Activated CD8-positive, alpha-beta memory T cell treated with anti-CD3 and anti-CD28 coated beads, Interleukin-2, amount 50 U/mL, for 48 hours (primary cell): ENCODE data around the gene SLX9.

Experiments
- DNase-seq: peaks from one replicate; pipeline ENCODE4 v3.0.0-alpha.2; 2020

The SLX9 gene

DNA sequence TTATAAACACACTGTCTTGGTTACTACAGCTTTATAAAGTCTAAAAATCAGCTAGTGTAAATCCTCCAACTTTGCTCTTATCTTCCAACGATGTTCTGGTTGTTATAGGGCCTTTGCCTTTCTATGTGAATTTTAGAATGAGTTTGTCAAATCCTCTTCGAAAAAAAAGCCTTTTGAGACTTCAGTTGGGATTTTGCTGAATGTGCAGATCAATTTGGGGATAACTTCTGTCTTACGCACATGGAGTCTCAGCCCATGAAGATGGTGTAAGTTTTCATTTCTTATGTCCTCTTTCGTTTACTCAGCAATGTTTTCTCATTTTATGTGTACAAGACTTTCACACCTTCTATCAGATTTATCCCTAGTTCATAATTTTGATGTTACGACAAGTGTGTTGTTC lies 69.8 kb downstream of the SLX9 start:
- no peak for DNase-seq

DNA sequence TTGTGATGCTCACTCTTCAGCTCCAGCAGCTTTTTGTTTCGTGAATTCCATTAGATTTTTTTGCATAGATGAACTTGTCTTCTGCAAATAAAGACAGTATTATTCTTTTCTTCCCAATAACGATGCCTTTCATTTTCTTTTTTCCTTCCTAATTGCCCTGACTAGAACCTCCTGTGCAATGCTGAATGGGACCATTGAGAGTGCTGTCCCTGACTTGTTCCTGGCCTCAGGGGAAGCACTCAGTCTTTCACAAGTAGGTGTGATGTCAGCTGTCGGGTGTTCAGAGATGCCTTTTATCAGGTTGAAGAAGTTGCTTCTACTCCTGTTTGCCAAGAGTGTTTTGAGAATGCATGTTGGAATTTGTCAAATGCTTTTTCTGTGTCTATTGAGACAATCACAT lies 70.3 kb downstream of the SLX9 start:
- no peak for DNase-seq

DNA sequence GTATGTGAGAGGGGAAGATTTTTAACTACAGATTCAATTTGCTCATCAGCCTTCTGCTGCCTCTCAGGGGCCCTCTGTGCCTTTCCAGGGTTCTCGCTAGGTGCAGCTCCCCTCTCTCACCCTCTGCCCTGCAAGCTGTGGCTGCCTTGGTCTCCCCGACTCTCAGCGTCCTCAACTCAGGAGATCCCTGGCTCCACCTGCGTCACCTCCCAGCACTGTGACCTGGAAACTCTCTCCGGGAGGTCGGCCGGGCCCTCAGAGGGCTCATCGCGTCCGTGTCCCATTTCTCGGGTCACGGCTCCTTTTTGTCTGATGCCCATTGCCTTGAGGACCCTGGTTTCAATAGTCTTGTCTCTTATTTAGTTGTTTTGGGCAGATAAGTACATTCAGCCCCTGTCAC lies 71.0 kb downstream of the SLX9 start:
- no peak for DNase-seq

DNA sequence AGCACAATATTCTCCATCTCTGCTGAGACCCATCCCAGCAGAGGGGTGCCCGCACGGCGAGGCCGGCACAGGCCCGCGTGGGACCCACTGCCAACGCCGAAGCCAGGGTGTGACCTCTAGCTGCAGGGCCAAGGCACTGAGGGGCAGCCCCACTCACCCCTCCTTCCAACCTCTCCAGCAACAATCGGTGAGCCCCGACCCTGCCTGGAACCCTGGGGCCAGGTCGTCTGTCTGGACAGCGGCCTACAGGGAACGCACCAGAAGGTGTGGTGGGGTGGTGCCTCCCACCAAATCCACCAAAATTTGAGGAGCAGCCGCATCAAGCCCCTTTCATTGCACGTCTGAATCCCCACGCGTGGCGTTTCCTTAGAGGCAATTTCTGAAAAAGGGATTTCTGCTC lies 71.6 kb downstream of the SLX9 start:
- no peak for DNase-seq

DNA sequence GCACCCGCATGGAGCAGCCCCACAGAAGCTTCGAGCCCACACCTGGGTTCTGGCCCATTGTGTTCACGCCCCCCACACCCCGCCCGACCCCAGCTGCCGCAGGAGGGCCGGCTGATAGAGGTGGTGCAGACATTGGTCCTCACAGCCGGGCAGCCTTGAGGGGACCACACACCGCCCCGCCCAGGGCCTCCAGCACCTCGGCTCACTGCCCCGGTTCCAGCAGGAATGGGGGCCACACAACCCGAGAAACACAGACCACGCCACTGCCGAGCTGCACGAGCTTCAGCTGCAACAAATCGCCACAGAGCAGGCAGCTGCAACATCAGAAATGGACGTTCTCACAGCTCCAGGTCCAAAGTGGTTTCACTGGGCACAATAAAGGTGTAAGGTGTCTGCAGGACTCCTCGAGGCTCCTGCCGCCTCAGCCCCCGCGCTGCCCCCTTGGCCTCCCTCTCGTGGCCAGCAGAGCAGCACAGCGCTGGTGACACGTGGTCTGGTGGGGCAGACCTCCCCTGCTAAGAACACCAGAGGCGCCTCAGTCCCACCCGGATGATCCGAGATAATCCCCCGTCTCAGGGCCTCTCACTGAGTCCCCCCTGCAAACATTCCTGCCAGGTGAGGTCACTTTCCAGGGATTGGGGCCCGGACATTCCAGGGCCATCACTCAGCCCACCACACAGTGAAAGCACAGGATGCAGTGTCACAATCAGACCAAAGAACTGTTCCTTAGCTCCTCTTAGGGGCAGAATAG lies 72.3 kb downstream of the SLX9 start:
- DNase-seq, result no peak

DNA sequence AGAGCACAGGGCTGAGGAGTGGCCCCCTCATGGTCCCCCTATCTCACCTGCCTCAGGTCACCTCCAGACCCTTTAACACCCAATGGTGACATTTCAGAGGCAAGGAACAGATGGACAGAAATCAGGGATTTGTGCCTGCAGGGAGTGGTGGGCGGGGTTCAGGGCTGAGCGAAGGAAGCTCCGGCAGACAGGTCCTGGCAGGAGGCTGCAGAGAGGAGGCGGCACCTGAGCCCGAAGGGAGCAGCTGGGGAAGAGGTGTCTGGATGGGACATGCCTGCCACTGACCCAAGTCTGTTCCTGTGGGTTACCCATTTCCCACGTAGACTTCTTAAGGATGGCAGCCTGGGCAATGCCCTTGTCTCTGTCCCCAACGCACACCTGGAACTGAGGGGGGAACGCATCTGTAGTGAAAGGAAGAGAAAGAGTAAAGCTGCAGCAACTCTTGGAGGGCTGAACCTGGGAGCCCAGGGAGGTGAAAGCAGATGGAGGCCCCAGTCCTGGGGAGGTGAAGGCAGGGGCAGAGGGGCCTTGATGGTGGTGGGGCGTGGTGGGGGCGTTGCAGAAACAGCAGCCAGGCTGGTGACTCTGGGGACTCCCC lies 72.9 kb downstream of the SLX9 start:
- DNase-seq, result no peak

DNA sequence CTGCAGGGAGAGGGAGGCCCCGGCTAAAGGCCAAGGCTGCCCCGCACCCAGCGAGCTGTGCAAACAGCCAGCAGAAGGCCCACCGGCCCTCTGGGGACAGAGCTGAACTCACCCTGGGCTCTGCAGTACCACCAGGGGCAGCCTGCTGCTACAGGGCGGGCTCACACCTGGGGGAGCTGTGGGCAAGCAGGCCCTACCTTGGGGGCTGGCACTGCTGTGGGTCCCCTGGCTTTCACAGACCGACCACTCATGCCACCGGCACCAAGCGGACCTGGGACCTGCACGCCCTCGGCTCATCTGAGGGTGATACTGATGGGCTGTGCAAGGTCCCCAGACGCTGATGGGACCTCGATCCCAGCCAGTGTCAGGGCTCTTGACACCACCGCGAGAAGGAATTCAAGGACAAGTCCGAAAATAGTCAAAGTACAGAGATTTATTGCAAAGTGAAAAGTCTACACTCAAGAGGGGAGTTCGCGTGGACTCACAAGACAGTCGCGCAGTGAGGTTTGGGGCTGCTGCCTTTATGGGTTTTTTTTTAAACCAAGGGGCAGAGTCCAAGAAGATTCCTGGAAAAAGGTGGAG lies 73.5 kb downstream of the SLX9 start:
- DNase-seq, result no peak

DNA sequence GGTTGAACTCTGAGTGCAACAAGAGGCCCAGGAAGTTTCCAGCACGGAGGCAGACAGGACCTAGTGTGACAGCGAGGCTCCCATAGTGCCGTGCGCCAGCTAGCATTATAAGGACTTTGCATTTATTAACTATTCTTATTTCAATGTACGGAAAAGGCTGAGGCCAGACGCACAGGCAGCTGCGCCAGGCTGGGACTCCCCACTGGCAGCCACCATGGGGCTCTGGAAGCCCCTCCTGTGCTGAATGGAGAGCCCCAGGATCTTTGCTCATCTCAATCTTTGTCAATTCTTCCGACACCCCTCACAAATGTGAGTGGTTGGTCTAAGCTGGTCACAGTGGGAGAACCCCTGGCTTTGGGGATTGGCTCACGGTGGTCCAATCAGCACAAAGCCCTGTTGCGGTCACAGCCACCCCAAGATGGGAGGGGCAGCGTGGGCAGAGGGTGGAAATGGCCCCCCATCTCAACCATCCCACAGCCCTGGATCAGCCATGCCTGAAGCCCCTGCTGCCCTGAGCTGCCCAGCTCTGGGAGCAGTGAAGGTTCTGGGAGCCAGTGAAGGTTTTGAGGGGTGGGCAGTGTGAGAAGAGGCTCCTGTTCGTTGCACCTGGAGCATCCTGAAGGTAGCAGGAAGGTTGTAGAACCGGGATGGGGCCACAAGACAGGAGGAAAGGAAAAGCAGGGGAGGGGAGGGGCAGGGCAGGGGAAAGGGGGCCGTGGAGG lies 75.1 kb downstream of the SLX9 start:
- DNase-seq, result no peak

DNA sequence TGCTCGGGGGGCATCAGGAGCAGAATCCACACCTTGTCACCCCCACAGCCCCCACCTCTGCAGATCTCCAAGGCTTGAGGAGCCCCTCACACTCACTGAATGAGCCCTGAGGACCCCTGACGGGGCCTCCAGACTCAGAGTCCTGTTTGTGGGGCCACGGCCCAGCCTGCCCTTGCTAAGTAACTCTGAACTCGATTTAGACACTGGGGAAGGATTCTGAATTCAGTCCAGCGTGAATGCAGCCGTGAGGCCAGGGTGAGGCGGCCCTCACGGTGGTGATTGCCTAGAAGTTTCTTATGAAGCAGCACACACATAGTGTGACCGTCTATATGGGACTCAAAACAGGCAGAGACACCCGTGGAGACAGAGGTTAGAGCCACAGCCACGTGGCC lies 75.6 kb downstream of the SLX9 start:
- DNase-seq, result no peak

DNA sequence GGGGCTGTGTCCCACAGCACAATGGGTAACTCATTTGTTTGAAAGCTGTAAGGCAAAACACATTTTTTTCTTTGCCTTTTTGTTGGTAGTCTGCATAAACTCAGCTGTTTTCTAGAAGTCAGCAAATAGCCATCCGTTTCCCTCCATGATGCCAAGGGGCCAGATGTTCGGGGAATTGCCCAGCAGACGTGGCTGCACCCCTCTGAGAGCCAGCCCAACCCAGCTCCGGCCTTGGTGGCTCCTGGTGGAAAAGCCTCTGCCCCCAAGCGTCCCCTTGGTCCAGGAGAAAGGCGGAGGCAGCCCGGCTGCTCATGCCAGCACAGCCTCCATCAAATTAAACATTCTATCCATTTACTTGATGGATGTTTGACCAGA lies 76.2 kb downstream of the SLX9 start:
- DNase-seq, result no peak

DNA sequence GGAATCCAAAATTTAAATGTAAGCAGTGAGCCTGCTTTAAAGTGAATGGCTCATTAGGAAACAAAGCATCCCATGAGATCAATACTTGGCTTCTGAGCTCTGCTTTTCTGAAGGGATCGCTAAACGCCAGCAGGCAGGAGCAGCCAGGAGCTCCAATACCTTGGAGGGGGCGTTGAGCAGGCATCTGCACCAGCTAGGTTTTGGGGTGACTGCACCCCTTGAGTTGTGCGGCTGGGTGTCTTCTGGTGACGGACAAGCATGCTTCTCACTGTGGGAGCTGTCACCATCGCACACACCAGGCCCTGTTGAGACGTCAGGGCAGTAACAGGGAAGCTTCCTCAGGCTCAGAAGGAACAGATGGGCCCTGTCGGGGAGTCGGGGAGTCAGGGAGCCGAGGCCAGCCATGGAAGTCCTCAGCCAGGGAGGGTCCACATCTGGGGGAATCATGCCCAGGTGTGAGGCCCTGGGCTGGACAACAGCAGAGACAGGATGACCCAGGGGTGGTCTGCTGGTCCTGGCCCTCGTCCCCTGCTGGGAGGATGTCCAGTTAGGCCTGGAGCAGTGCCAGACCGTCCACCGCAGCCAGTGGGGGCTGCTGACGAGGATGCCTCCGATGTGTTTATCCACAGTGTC lies 76.7 kb downstream of the SLX9 start:
- DNase-seq, result no peak

DNA sequence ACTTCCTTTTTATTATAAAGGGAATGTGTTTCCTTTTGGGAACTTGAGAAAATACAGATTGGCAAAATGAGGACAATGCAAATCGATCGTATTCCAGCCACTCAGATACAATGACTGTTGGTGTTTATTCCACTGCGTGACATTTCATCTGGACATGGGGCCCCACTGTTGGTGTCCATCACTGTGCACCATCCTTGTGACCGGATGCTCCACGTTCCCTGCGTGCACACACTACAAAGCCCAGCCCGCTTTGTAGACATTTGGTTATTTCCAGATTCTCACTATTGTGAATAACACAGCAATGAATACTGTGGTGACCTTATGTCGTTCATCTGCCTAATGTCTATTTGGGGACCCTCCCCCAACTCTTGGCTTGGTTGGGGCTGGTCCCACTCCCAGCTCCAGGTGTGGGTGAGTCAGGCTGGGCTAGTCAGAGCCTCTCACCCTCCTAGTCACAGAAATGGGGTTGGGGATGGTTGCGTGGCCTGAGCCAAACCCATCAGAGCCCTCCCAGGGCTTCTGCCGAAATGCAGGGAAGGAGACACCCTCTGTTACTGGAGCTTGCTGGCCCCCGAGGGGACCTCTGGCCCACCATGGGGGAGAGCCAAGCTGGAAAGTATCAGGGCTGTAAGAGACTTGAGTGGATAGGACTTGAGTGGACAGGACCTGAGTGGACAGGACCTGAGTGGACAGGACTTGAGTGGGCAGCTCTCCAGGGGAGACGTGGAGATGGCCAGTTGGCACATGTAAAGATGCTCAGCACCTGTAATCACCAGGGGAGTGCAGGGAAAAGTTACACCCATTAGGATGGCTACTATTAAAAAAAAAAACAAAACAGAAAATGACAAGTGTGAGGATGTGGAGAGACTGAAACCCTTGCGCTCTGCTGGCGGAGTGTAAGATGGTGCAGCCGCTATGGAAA lies 77.5 kb downstream of the SLX9 start:
- no peak for DNase-seq

DNA sequence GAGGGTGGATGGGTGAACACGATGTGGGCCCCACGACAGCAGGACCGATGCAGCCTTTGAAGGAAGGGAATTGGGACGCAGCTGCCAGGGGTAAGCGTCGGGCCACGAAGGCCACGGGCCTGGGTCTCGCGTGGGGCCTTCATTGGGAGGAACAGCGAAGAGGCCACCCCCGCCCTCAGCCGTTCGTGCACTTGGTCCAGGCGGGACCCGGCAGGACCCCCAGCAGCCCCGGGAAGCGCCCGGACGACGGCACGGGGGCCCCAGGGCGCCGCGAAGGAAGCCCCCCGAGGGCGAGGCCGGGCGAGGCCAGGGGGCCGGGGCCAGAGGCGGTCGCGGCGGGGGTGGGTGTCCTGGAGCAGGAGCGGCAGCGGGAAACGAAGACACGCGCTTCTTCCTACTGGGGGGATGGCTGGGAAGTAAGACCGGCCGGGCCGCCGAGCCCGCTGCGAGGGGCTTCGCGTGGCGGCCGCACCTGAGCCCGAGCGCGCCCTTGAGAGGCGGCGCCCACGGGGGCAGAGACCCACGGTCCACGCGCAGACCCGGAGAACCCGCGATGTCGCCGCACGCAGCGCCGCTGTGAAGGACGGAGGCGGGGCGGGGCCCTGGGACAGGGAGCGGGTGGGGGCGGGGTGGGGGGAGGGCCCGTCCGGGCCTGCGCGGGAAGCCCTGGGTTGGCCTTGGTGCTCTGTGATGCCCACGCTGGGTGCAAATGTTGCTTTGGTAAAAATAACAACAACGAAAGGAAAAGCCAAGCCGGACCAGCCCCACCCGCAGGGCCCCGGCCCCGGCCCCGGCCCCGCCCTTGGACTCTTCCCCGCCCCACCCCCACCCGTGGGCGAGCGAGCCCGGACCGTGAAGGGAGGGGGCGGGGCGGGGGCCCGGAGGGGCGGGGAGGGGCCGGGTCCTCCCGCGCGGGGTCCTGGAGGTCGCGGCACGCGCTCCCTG lies 78.6 kb downstream of the SLX9 start:
- no peak for DNase-seq

DNA sequence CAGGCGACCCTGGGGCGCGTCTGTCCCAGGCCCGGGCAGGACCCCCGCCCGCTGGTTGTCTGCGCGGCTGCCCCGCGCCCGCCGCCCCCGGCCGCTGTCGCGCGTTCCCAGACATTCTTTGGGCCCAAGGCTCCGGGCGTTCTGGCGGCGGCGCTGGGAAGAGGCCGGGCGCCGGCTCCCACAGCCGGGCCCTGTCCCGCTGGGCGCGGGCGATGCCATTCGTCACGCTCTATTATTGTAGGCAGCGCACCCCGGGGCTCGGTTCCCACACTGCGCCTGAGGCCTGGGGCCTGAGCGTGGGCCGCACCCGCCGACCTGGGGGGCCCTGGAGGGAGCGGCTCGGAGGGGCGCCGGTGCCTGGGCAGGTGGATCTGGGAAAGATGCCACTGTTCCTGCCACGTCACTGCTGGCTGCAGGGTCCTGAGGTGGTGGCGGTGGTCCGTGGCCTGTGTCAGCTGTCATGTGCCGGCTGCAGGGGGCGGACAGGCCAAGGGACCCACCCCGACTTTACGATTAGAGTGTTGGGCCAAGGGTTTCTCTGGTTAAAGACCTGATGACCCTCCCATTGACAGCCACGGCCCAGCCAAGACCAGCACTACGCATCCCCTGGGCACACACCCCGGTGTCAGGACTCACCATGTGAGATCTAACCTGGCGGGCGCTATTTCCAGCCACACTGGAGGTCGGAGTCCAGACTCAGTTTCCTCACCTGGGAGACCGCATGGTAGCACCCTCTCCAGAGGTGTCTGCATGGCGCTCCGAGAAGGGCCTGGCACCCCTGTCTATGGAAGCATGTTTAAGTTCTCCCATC lies 79.5 kb downstream of the SLX9 start:
- no peak for DNase-seq

DNA sequence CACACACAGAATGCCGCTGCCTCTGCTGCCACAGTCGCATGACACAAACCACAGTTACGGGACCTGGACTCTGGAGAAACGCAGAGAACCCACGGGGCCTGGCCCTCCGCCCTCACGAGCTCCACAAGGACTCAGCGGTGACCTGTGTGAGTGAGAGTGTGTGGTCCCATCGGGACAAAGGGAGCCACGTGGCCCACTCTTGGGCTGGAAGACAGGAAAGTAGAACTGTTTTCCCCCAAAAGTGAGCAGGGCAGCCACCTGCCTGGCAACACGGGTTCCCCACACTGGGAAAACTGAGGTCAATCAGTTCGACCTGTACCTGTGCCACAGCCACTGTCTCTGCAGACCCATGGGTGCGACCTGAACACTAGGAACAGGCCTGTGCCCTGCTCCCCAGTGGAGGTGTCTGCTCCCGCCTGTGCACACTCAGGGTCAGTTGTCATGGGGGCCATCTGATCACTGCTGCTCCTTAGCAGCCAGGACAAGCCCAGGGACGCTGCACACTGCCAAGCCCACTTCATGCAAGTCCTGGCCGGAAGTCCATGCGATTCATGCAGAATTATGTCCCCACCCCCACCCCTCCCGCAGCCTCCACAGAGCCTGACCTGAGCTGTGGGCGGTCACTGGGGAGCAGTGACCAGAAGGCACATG lies 80.2 kb downstream of the SLX9 start:
- DNase-seq, result no peak

DNA sequence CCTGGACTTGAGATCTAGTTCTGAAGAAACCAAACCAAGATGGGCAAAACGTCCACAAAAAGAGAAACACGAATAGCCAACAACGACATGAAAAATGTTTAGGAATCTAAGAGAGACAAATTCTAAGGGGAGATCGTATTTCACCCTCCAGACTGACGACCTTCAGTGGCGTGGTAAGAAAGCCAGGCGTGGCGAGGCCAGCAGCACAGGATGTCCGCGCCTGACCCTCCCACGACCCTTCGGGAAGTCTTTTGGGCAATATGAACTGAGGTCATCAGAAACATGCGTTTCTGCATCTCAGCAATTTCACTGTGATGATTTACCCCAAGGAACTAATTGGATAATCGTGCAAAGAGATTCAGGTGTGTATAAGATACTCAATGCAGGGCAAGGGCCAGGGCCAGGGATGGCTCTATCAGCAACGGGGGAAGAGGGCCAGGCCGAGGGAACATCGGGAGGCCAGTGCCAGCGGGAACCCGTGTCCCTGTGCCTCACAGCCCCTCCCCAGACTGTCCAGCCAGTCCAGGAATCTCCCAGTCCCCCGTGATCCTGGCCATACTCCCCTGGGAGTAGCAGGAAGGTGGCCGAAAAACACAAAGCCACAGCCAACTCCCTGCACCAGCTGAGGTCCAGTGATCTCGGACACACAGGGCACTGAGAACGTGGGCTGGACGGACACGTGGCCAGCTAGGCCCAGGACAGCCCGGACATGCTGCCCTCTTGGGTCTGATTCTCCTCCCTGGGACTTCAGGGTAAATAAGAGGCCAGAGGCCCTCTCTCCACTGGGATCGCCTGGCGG lies 81.0 kb downstream of the SLX9 start:
- no peak for DNase-seq

DNA sequence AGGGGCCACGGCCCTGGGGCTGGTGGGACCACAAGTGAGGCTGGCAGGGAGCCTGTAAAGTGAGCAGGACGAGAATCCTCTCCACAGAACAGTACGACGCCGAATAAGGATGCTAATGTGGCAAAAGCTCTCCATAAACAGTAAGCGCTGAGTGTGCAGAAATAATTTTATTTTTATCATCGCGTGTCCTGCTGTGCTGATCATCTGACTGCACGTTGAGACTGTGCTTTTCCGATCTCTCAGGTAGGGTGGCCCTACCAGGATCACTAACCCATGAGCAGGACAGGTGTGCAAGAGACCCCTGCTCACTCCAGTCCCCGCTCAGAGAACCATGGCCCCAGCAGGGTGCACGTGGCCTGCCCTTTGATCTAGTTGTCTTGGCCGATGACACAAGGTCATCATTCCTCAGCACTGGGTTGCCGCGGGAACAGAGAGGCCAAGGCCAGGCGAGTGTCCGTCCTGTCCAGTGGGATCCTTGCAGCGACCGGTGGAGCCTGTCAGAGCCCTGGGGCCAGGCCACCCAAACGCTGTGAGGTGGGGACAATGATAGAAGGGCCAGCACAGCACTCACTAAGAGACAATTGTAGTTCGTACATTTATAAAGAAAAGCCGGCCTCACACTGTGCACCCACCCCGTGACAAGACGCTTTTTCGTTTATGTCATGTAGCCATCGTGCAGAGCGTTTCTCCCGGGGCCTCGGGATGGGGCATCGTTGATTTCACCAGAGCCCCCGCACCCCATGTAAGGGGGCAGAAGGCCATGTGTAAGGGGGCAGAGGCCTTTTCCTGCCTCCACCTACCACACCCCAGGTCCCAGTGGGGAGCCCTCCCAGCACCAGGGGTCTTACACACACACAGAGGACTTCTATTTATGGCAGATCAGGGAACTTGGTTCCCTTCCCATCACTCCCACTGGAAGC lies 81.9 kb downstream of the SLX9 start:
- DNase-seq, result no peak

DNA sequence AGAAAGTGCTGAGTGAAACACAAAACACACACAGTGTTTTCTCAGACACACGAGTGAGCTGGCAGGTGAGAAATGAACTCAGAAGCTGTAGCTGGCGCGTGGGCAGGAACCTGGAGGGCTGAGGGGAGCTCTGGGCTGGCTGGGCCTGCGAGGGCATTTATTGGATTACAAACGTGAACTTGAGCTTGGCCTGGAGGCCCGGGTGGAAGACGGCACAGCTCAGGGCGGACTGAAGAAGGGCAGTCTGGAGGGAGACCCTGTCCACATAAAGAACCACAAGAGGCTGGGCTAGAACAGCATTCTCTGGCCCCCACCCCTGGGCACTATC lies 82.5 kb downstream of the SLX9 start:
- no peak for DNase-seq
